Esophagus muscularis mucosa (tissue), 4 donors: Measurements from ENCODE around the gene SLC44A2.

ENCODE experiments used
- CTCF ChIP-seq, 3 experiments: fragments of 200-600 bp in 2 of 3; fragments of 450-650 bp in 1 of 3; sonication (generic) in 2 of 3; IDR thresholded peaks; one replicate each; pipeline ENCODE4 v1.5.1; 2017 to 2019; ENCODE audit warnings: antibody characterized with exemption in 3 of 3, mild to moderate bottlenecking in 2 of 3, moderate library complexity in 1 of 3
- EP300 ChIP-seq: sonication (generic); formaldehyde crosslinking; IDR thresholded peaks from one replicate; pipeline ENCODE4 v1.6.1; 2017; ENCODE audit warnings: antibody characterized with exemption
- POLR2A ChIP-seq: fragments of 450-650 bp; IDR thresholded peaks from one replicate; pipeline ENCODE4 v1.6.1; 2017; ENCODE audit warnings: antibody characterized with exemption, moderate library complexity, mild to moderate bottlenecking, low read depth
- POLR2AphosphoS5 ChIP-seq, 2 donors: sonication (generic); formaldehyde crosslinking; IDR thresholded peaks; one replicate each; pipeline ENCODE4 v1.6.1; 2017; ENCODE audit warnings: antibody characterized with exemption in 2 of 2

GRCh38 chr19:10625003-10625761 lies at the start of gene SLC44A2:
- TF ChIP-seq CTCF (IDR thresholded peaks at IDR 0.05) (peak in 1 of 3 experiments; percentile 25), POLR2AphosphoS5 (IDR thresholded peaks at IDR 0.05) (peak; percentile 56 to 82), POLR2A (peak; percentile 48), EP300 (no peak)
